GM21825 (cell line): Measurements from ENCODE around the gene CMIP.
"Not testable (repeated sequence)": the region's sequence is repeated elsewhere in the genome, so short reads cannot be mapped to it uniquely, and the experiment has no call there.

Experiments used
- ATAC-seq: cut with Tn5 transposase; IDR thresholded peaks from one replicate; pipeline ENCODE4 v1.9.1; 2021; ENCODE audit warnings: mild to moderate bottlenecking, moderate library complexity; ENCODE audit not compliant: unreplicated experiment

CMIP gene

GRCh38 chr16:81673432-81673831 is 228.8 kb downstream of the CMIP start:
- ATAC-seq, result no peak

- no peak for ATAC-seq
Observed at GRCh38 chr16:81675662-81676061, 231.1 kb downstream of the CMIP start.

GRCh38 chr16:81676066-81676882 is 231.7 kb downstream of the CMIP start:
- no peak for ATAC-seq

GRCh38 chr16:81676883-81677737 is 232.5 kb downstream of the CMIP start:
- ATAC-seq, result no peak

GRCh38 chr16:81678326-81679095 is 233.9 kb downstream of the CMIP start:
- ATAC-seq, result no peak

- ATAC-seq, result no peak
Observed at GRCh38 chr16:81679721-81680430, 235.3 kb downstream of the CMIP start.

- no peak for ATAC-seq
Observed at GRCh38 chr16:81680444-81681275, 236.1 kb downstream of the CMIP start.

GRCh38 chr16:81681311-81681710 is 236.7 kb downstream of the CMIP start:
- no peak for ATAC-seq

- ATAC-seq, result no peak
Observed at GRCh38 chr16:81684242-81684837, 239.7 kb downstream of the CMIP start.

GRCh38 chr16:81684901-81685300 is 240.3 kb downstream of the CMIP start:
- no peak for ATAC-seq

GRCh38 chr16:81686391-81687130 is 242.0 kb downstream of the CMIP start:
- no peak for ATAC-seq

GRCh38 chr16:81687131-81687456 is 242.5 kb downstream of the CMIP start:
- no peak for ATAC-seq

- no peak for ATAC-seq
Observed at GRCh38 chr16:81688182-81688581, 243.6 kb downstream of the CMIP start.

GRCh38 chr16:81688839-81689238 is 244.2 kb downstream of the CMIP start:
- ATAC-seq, result not testable (repeated sequence)

- no peak for ATAC-seq
Observed at GRCh38 chr16:81692021-81692420, 247.4 kb downstream of the CMIP start.

GRCh38 chr16:81692571-81692970 is 248.0 kb downstream of the CMIP start:
- ATAC-seq, result no peak

- ATAC-seq, result no peak
Observed at GRCh38 chr16:81693041-81693743, 248.6 kb downstream of the CMIP start.

- ATAC-seq, result no peak
Observed at GRCh38 chr16:81693744-81694303, 249.2 kb downstream of the CMIP start.
